Tibial nerve (tissue), 4 donors: ENCODE results near the gene DCTN3.

ENCODE experiments used
- CTCF ChIP-seq, 5 experiments: fragments of 200-600 bp in 3 of 5; fragments of 450-650 bp in 2 of 5; sonication (generic) in 3 of 5; IDR thresholded peaks; one replicate each; pipeline ENCODE4 v1.5.1; 2016 to 2019; ENCODE audit warnings: antibody characterized with exemption in 5 of 5, mild to moderate bottlenecking in 3 of 5, moderate library complexity in 2 of 5
- EP300 ChIP-seq, 2 donors: sonication (generic); formaldehyde crosslinking; IDR thresholded peaks; one replicate each; pipeline ENCODE4 v1.6.1; 2017; ENCODE audit warnings: antibody characterized with exemption in 2 of 2, mild to moderate bottlenecking in 1 of 2
- POLR2A ChIP-seq, 2 donors: fragments of 450-650 bp; IDR thresholded peaks; one replicate each; pipeline ENCODE4 v1.6.1; 2017; ENCODE audit warnings: antibody characterized with exemption in 2 of 2, mild to moderate bottlenecking in 2 of 2, moderate library complexity in 2 of 2

DNA sequence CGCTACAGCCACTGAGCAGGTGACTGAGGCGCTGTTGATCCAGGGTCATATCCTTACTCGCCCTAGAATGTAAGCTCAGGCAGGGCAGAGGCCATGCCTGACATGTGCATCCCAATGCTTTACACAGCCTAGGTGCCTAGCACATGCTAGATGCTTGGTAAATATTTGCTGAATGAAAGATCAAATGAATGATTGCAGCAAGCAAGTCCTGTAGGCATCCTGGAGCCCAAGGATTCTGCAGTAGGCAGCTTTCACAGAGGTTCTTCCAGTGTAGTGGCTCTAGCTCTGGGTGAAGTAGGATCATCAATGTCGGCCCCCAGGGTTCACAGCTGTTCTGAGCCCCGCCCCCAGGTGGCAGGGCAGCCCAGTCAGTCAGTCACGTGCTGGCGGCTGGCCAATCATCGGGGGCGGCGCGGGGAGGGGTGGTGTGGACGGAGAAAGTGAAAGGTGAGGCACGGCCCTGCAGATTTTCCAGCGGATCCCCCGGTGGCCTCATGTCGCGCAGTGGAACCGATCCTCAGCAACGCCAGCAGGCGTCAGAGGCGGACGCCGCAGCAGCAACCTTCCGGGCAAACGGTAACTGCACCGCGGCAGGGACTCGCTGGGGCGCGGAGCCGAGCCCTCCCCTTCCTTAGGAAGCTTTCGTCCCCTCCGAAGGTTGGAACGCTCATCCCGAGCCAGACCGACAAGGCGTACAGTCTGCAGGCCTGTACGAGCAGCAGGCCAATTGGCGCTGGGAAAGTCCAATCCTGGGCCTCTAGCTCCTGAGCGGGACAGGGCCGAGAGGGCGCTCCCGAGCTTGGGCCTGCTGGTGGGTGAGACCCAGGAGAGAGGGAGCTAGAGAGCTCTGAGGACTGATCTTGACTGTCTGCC, 26.2 kb upstream of the DCTN3 start, which contains the start of gene GALT:
- TF ChIP-seq CTCF (IDR thresholded peaks at IDR 0.05) = peak; percentile 25 to 73 (median 39)
- peak in 1 of 2 donors; percentile 59 for TF ChIP-seq POLR2A (IDR thresholded peaks at IDR 0.05)
- peak; percentile 29 to 76 for TF ChIP-seq EP300 (IDR thresholded peaks at IDR 0.05)
